Activated naive CD8-positive, alpha-beta T cell treated with anti-CD3 and anti-CD28 coated beads, Interleukin-2, amount 50 U/mL, for 16 hours (primary cell): ENCODE measurements around the gene EVI5L.

Experiments
- DNase-seq: peaks from one replicate; pipeline ENCODE4 v3.0.0-alpha.2; 2020; ENCODE audit warnings: low read depth, low spot score

EVI5L gene

GRCh38 chr19:7859831-7860713 is 30.1 kb downstream of the EVI5L start:
- DNase-seq: no peak

DNA sequence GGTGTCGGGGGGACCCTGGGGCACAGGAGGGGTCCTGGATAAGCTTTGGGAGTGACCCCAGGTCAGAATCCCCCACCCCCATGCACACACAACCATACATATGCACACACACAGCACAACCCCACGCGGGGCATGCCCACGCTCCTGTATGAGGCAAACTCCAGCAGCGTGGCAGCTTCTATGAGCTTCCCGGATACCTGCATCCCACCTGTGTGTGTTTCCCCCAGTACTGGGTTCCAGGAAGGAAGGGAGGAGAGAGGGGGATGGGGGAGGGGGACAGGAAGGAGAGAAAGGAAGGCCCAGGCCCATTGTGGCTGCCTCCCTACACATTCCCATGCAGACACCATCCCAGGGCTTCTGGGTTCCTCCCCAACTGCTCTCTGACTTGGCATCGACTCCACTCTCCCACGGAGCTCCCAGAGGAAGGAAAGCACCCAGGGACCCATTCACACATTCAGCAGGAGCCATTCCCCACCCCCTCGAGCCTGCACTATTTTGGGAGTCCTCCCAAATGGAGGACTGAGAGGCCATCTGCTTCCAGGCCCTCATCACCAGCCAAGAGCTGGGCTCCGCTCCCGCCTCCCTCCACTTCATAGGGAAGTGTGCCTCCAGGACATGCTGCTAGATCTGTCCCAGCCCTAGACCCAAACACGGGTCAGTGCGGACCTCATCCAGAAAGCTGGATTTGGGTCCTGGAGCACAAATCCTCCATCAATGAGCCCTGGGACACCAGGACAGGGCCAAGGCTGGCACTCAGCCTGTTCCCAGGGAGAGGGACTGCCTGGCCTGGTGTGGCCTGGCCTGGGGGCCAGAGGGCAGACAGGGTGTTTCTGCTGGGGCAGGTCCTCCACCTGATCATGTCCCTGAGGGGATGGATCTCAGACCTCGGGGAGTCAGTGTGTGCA is 30.9 kb downstream of the EVI5L start:
- no peak for DNase-seq

DNA sequence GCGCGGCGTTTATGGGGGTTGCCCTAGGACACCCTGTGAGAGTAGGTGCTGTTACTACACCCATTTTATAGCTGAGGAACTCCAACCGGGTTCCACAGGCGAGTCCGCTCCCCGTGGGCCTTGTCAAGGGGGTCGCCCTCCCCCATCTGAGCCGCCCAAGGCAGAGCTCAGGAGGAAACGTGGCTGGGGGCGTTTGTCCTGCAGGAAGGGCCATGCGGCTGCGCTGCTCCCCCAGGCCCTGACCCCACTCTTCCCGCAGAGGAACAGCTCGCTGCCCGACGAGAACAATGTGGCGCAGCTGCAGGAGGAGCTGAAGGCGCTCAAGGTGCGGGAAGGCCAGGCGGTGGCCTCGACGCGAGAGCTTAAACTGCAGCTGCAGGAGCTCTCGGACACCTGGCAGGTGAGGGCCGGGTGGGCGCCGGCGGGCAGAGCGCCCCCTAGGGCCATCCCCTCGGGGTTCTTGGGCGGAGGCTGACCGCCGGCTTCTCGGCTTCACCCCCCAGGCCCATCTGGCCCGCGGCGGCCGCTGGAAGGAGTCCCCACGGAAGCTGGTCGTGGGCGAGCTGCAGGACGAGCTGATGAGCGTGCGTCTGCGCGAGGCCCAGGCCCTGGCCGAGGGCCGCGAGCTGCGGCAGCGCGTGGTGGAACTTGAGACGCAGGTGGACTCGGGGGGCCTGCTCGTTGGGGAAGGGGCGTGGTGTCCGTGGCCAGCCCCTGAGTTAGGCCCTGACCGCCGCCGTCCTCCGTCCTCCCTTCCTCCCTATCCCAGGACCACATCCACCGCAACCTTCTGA is 31.8 kb downstream of the EVI5L start:
- no peak for DNase-seq

GRCh38 chr19:7862413-7862951 is 32.5 kb downstream of the EVI5L start:
- peak; percentile 24 for DNase-seq

GRCh38 chr19:7863157-7863970 is 33.3 kb downstream of the EVI5L start:
- DNase-seq: no peak

- DNase-seq: no peak
Observed at GRCh38 chr19:7863971-7864689, 34.1 kb downstream of the EVI5L start.

DNA sequence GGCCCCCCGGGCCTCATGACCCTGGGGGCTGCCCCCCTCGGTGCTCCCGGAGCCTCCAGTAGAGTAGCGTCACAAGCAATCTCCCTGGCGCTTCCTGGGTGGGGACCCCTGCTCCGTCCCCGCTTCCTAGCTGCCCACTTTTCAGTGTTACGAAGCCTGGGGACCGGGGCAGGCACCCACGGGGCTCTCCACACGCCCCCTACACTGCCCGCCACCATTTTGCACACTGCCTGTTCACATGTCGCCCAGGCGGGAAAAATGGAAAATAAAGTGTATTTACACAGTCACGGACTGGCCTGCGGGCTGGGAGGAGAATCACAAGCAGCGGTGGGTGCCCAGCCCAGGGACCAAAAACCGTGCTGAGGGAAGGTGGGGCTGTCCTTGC is 34.7 kb downstream of the EVI5L start:
- no peak for DNase-seq

DNA sequence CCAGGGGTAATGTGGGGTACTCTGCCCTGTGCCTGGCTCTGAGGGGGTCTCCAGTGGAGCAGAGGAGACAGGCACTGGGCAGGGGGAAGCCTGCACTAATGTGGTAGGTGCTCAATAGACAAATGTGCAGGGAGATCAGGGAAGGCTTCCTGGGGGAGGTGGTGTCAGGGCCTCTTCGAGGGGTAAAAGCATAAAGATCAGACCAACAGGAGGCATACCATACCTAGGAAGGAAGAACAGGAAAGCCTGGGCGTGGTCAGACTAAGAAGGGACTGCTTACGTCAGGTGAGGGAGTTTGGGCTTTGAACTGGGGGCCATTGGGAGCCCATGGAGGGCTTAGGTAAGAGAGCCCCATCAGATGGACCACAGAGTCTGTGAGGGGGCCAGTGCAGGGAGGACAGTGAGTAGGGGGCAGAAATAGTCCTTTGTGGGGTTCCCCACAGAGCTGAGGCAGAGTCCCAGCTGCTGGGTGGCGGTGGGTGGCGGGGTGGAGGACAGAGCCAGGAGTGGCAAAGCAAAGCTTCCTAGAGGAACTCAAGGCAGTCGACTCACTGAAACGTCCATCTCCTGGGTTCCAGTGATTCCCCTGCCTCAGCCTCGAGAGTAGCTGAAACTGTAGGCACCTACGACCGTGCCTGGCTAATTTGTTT is 35.4 kb downstream of the EVI5L start:
- DNase-seq: no peak

GRCh38 chr19:7866399-7867091 is 36.5 kb downstream of the EVI5L start:
- no peak for DNase-seq

DNA sequence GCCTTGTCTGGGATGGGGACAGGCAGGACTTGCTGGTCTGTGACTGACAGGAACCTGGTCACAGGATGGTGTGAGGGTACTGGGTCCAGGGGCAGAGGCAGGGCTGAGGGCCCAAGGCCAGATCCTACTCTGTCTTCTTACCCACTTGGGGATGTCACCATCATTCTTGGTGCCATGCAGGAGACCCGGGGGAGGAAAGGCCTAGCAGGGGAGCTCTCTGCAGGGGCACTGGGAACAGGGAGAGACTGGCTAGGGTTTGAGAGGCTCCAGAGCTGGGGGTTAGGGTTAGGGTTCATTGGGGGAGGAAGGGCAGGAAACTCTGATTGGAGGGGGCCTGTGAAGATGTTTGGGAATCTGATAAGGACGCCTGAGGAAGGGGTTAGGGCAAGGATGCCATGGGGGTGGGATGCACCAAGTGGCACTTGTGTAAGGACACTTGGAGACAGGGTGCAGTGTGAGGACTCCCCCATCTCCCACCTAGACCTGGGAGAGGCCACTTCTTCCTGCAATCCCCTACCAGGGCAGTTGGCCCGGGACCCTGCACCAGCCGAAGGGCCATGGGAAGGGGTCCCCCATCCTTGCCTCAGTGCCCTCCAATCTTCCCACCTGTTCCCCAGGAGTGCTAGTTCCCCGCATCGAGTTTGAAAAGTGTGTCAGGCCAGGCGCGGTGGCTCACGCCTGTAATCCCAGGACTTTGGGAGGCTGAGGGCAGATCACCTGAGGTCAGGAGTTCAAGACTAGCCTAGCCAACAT is 37.2 kb downstream of the EVI5L start:
- DNase-seq: no peak

DNA sequence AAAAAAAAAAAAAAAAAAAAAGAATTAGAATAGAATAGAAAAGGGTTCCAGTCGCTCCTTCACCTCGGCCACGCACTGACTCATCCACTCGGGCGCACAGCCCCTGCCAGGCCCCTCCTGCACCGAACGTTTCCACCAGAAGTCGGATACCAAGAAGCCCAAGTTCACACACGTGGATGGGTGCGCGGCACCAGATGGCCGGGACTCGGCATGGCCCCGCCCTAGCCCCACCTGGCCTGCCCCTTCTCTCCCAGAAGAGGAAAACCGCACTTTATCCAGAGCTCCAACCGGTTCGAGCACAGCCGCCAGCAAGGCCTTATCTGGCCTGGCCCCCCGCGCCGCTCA is 38.3 kb downstream of the EVI5L start:
- DNase-seq: no peak

- peak; percentile 52 for DNase-seq
Observed at GRCh38 chr19:7868671-7869452, 38.8 kb downstream of the EVI5L start.

DNA sequence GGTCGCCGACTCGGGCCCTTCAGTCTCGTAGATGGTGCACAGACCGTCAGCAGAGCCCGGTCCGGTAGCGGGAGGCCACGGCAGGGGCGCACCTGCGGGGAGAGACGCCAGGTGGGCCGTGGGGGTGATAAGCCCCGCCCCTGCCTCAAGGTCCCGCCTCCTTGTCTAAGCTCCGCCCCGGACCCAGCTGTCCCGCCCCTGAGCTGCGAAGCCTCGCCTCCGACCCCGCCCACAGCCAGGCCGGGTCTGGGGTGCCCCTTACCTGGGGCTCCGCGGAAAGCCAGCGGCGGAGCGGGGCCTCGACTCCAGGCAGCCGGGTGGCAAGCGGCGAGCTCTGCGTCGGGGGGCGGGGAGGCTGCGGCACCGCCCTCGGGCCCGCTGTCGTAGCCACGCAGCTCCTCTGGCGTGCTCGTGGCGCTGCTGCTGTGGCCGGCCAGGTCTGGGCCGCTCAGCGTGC is 39.5 kb downstream of the EVI5L start:
- peak; percentile 47 for DNase-seq

- DNase-seq: peak; percentile 14
Observed at GRCh38 chr19:7869910-7870511, 40.0 kb downstream of the EVI5L start.

DNA sequence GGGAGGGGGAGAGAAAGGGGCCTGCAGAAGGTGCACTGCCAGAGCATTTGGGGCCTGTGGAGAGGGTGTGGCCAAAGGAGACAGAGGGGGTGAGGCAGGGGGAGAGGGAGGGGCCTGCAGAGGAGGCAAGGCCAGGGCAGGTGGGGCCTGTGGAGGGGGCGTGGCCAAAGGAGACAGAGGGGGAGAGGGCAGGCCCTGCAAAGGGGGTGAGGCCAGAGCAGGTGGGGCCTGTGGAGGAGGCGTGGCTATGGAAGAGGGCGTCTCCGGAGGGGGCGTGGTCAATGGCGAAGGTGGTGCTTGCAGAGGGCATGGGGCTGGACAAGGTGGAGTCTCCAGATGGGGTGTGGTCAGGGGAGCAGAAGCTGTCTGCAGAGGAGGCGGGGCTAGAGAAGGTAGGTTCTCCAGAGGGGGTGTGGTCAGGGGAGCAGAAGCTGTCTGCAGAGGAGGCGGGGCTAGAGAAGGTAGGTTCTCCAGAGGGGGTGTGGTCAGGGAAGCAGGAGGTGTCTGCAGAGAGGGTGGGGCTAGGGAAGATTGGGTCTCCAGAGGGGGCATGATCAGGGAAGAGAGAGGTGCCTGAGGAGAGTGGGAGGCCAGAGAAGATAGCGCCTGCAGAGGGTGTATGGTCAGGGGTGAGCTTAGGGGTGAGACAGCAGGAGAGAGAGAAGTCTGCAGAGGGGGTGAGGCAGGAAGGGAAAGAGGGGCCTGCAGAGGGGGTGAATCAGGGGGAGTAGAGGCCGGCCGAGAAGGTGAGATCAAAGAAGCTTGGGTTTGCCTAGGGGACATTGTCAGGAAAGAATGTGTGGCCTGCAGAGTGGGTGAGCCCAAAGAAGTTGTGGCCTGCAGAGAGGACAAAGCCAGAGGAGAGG is 40.8 kb downstream of the EVI5L start:
- DNase-seq: no peak
